Globus pallidus (tissue), 1 donor: ENCODE data around the gene P3H1.
"Not testable (repeated sequence)": the region's sequence is repeated elsewhere in the genome, so short reads cannot be mapped to it uniquely, and the experiment has no call there.

Source experiments
- DNase-seq: peaks from one replicate; pipeline ENCODE4 v3.0.0-alpha.2; 2015; ENCODE audit warnings: low spot score

Gene P3H1, protein sequence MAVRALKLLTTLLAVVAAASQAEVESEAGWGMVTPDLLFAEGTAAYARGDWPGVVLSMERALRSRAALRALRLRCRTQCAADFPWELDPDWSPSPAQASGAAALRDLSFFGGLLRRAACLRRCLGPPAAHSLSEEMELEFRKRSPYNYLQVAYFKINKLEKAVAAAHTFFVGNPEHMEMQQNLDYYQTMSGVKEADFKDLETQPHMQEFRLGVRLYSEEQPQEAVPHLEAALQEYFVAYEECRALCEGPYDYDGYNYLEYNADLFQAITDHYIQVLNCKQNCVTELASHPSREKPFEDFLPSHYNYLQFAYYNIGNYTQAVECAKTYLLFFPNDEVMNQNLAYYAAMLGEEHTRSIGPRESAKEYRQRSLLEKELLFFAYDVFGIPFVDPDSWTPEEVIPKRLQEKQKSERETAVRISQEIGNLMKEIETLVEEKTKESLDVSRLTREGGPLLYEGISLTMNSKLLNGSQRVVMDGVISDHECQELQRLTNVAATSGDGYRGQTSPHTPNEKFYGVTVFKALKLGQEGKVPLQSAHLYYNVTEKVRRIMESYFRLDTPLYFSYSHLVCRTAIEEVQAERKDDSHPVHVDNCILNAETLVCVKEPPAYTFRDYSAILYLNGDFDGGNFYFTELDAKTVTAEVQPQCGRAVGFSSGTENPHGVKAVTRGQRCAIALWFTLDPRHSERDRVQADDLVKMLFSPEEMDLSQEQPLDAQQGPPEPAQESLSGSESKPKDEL

DNA sequence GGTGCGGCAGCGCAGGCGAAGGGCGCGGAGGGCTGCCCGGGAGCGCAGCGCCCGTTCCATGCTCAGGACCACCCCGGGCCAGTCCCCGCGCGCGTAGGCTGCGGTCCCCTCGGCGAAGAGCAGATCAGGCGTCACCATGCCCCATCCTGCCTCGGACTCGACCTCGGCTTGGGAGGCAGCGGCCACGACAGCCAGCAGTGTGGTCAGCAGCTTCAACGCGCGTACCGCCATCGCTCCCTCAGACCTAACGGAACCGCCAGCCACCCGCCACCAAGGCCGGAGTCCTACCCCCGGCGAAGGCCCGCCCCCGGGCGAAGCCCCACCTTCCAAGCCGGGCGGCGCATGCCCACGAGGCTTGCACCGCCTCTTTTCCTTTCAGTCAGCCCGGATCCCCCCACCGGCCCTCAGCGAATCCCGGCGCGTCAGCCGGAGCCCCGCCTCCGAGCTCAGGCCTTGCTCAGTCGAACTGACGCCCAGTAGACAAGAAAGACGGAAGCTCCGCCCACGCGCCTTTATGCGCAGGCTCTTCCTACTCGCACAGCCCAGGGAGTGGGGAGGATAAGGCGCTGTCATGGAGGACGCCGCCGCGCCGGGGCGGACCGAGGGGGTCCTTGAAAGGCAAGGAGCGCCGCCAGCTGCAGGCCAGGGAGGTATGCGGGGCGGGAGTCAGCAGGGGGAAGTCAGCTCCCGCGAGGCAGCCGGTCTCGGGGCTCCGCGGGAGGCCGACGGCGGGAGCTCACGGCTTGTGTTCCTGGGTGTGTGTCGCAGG lies at the start of gene P3H1, which contains the start of gene C1orf50:
TSS of gene P3H1 (minus strand) at position 288 of the 769 bp plus-strand sequence. CDS start at position 231, 57 bp downstream.
TSS of gene C1orf50 (plus strand) at position 509 of the 769 bp plus-strand sequence. CDS start at position 572, 63 bp downstream.
- peak; percentile 100 for DNase-seq

DNA sequence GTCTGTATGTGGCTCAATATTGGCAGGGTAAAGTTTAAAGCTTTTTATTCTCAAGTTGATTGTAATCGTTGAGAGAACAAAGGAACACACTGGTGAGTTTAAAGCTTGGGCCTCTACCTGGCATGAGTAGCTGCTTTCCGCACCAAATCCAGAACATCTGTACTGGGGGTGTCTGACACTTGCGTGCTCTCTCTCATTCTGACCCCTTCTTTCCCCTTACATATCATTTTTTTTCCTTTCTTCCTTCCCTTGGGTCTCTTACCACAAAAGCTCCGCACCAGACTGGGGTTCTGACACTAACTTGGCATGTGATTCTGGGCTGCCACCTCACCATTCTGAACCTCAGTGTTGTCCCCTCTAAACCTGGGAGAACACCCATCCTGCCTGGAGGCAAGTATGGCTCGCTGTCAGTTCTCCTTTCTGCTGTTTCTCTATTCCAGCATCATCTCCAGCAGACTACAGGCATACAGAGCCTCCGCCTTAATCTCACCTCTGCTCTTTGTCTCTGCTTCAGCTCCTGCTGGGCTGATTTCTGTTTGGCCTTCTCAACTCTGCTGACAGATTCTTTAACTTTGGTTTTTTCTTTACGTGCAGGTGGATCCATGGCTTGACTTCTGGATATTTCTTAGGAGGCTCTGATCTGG lies 49.2 kb upstream of the P3H1 start:
- no peak for DNase-seq

DNA sequence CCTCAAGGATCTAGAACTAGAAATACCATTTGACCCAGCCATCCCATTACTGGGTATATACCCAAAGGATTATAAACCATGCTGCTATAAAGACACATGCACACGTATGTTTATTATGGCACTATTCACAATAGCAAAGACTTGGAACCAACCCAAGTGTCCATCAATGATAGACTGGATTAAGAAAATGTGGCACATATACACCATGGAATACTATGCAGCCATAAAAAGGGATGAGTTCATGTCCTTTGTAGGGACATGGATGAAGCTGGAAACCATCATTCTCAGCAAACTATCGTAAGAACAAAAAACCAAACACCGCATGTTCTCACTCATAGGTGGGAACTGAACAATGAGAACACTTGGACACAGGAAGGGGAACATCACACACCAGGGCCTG lies 48.0 kb upstream of the P3H1 start:
- DNase-seq = not testable (repeated sequence)

DNA sequence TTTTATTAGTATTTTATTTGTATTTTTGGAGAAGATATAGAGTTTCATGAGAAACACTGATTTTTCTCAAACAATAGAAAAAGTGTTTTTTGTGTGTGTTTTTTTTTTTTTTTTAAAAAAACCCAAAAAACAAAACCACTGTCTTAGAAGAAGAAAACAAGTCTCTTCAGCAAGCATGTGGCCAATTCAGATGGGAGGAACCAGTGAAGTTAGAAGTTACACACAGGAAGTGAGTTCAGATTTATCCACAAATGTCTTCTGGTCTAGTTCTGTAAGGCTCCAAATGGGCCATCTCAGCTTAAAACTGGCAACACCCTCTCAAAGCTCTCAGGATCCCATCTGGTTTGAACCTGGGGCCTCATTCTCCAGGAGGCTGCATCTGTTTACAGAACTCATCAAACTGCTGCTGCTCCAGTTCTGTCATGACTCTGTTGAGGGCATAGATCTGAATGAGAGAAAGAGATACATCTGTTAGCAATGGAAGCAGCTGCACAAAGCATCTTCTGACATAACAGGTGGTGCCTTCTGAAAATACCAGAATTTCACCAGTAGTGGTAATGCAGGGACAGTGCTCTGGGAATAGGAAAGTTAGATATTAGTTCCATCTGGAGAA lies 40.3 kb upstream of the P3H1 start:
- DNase-seq = no peak

DNA sequence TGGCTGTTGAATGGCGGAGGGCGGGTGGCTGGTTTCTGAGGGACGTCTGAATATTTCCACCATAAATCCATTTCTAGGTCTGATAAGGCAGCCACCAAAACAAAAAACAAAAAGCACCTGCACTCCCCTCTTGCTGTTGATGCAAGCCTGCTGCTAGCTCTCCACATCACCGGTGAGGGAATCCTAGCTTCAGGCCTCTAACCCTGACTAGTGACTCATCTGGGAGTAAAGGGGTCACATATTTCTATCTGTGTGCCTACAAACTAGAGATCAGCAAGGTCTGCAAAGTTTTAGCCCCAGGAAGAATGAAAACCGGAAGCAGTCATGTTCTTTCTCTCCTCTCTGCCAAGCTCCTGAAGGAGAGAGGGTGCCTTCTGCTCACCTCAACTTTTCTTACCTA lies 39.8 kb upstream of the P3H1 start:
- DNase-seq = no peak

DNA sequence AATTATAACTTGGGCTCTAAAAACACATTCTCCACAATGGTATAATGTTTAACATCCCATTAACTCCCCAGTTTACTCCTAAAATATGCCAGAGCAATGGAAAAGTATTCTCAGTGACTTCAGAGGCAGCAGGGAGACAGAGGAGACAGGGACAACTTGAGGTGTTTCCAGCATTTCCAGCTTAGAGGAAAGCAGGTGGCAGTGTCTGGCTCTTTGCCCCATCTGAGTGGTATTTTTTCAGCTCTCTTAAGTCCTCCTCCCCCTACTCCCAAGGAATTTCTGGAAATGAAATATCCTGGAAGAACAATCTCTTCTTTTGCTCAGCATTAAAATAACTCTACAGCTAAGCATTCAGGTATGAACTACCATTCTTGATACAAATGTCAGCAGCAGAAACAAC lies 39.3 kb upstream of the P3H1 start:
- DNase-seq = no peak

DNA sequence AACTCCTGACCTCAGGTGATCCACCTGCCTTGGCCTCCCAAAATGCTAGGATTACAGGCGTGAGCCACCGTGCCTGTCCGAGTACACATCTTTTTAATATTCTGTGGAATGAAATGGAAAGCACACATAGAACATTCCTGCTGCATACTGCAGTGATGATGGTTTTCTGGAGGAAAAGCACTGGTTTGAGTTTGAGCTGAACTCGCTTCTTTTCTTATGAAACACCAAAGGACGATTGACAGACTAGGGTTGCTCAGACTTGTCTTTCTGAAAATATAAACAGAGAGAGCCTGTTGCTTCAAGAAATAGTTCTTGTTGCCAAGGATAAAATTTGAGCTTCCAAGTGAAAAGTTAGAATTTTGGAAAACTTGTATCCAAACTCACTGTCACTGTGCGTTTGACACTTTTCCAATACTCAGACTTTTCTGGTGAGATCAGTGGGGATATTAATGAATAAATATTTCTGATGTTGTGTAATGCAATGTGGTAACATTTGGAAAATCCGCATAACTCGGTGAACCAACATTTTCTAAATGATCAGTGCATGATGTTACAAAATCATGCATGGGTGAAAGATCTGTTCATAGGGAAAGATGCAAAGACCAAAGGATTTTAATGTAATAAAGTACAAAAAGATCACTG lies 35.1 kb upstream of the P3H1 start:
- no peak for DNase-seq

DNA sequence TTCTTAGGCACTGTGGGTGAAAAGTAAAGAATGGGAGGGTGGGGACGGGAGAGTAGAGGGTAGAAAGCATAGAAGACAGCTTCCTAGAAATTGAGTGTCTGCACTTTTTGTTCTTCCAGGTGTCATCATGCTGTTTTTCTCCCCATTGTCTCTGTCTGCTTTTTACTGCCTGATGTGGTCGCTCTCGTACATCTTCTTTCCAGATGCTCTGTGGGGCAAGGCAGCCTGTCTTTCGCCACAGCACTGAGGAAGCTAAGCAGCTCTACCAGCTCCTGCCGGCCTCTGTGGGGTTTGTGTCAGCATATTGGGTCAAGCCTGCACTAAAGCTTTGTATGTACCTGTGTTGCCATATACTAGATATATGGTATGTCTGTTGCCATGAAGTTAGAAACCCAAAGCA lies 31.2 kb upstream of the P3H1 start:
- DNase-seq = no peak

DNA sequence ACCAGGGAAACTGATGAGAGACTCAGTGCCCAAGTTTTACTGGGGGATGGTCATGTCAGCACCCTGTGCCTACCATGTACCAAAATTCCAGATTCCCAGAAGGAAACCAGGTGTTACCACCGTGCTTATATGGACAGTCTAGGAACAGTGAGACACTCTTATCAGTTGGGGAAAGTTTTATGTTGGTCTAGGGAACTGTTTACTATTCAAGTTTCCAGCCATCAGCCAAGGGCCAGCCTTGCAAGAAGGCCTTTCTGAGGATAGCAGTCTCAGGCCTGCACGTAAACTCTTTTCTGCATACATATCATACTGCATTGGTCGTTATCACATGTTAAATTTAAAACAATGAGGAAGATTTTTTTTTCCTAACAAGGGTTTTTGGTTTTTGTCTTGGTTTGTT lies 30.6 kb upstream of the P3H1 start:
- DNase-seq = no peak

DNA sequence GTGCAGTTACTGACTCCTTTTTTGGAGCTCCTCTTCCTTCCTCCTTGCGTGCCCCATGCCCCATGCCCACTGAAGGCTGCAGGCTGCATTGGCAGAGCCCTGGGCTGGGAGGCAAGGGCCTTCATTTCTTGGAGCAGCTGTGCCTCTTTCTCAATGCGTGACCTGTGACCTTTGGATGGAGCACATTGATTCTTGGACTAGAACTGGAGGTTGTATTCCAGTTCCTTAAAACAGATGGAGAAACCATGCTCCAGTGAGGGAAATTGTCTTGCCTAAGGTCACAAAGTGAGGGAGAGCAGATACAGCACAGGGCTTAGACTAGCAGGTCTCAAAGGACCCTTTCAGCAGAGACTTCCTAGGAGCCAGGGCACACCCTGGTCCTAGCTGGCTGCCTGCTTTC lies 27.0 kb upstream of the P3H1 start:
- no peak for DNase-seq

DNA sequence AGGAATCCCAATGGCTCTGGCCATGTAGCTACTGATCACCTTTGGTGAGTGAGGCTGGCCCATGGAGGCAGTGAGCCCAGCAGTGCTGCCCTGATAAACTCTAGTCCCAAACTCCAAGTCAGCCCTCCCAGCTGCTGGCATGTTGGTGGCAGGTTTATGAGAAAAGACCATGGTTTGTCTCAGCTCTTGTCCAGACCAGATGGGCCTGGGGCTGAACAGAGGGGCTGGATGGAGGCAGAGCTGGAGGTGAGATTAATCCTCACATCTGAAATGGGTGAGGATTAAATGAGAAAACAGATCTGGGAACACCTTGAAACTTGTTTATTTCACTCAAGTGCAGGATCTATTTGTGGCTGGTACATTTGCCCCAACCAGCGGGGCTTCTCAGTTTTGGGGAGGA lies 21.2 kb upstream of the P3H1 start:
- DNase-seq = no peak

DNA sequence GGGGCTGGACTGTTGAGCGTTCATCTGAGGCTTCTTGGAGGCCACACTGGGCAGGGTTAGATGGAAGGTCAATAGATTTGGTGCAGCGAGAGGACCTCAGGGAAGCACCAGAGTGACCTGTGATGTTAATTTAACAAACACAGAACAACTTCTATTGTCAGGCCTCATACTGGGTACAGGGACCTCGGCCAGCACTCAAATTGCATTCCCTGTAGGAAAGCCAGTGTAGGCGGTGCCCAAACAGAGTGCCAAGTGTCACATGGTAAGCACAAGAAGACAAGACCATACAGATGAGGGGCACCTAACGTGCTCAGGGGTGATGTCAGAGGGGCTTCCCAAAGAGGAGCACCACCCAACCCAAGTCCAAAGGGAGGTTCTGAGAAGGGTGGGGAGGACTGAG lies 19.3 kb upstream of the P3H1 start:
- DNase-seq = no peak

DNA sequence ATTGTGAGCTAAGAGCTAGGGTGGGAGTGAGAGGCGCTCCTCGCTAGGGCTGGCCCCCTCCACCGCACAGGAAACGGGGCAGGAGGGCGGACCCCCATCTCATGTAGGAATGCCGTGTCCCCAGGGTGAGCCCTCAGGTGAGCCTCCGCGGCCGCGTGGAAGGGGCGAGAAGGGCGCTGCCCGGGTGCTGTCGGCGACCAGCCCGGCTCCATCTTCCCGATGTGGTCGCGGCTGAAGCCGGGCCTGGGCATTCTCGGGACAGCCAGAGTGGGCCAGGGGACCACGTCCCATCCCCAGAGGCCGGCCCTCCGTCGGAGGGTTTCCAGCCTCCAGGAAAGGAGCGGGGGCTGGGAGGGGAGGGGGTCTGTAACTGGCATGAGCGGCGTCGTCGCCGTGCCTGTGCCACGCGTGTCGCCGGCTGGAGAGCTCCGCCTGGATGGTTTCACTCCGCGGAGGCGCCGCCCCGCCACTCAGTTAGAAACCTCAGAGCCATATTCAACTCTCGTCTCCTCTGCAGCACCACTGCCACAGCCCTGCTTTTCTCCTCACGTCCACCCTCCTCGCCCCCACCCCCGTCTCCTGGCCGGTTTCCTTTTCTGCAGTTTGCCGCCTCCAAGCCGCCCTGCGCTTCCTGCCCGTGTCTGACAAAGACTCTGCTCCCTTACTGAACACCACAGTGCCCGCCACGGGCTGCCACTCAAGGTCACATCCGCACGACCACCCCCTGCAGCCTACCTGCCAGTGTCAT lies 18.3 kb upstream of the P3H1 start, which contains the start of gene TMEM269:
TSS of gene TMEM269 (plus strand) at position 46 of the 748 bp plus-strand sequence. CDS start 4,903 bp downstream, outside the sequence.
- DNase-seq = no peak

DNA sequence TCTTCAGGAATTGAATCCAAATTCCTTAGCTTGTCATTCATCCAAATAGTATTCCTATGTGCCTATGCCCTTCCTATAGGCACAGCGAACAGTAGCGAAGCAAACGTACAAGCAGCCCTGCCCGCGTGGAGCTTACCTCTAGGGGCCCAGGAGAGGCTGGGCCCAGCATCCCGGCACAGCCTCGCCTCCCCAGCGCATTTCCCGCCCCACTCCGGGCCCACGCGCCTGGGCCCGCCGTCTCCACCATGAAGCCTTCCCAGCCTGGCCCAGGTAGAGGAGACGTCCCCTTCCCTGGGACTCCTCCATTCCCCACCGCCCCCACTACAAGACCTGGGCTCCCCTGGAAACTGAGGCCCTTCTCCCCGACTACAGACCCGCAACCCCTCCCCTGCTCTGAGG lies 17.7 kb upstream of the P3H1 start:
- DNase-seq = no peak

DNA sequence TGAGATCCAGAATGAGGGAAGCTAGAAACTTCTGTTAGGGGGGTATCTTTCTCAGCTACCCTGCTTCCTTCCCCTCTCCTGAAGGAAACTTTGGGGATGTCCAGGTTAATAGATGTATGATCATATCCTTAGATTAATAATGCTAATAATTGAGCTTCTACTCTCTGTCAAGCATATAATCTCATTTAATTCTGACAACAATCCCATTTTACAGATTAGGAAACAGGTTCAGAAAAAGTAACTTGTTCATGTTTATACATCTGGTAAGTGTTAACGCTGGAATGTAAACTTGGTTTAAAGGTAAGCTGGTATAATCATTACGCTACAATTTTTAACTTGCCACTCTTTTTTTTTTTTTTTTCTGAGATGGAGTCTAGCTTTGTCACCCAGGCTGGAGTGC lies 16.3 kb upstream of the P3H1 start:
- no peak for DNase-seq

DNA sequence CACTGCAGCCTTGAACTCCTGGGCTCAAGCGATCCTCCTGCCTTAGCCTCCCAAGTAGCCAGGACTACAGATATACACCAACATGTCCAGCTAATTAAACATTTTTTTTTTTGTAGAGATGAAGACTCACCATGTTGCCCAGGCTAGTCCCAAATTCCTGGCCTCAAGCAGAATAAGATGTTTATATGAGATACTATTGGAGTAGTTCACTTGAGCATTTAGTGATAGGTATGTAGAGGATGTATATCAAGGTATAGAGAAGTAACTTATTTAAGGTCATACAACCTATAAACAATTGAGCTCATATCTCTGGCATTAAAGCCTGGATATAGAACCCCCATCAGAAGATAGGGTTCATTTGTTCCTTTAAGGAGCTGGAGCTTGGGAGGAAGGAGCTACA lies 13.3 kb upstream of the P3H1 start:
- no peak for DNase-seq

DNA sequence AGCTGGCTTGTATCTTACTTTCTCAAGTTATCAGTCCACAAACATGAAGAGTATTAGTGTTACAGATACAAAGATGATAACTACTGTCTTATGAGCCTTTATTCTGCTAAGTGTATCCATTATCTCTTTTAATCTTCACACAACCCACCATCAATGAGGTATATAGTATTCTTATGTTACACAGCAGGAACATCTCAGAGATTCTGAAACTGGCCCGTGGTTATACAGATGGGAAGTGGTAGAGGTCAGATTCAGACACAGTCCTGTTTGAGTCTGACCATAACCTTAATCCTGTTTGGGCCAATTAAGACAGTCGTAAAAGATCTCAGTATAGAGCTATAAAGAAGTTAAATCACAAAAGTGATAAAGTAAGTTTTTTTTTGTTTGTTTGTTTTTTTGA lies 12.9 kb upstream of the P3H1 start:
- no peak for DNase-seq

DNA sequence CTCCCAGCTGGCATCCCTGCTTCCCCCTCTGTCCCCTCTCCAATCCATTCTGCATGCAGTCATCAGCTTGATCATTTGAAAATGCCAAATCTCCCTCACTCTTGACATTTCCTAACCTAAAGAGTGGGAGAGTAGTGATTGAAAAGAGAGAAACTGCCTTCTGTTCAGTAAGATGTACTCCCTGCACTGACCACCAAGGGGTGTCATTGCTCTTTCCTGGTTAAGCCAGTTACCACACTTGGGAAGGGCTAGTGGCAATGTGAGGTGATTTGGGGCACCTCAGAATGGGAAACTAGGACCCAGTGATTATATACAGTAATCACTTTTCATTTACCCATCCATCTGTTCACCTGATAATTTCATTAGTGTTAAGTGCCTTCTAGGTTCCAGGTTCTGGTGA lies 11.0 kb upstream of the P3H1 start:
- peak; percentile 40 for DNase-seq

DNA sequence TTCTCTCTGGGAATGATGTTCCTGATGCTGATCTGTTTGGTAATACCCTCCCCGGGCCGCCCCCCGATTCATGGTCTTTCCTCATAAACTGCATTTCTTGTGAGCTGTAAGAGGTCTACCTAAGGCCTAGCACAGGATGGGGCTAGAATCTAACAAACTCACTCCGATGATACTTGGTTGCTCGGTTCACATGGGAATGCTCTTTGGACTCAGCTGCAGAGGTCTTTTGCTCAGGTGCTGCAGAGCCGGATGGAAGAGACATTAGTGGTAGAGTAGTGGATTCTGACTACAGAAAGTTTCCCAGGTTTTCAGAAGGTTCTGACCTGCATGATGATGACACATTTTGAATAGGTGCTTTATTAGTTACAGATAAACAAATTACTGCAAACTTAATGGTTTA lies 9.7 kb upstream of the P3H1 start:
- no peak for DNase-seq

DNA sequence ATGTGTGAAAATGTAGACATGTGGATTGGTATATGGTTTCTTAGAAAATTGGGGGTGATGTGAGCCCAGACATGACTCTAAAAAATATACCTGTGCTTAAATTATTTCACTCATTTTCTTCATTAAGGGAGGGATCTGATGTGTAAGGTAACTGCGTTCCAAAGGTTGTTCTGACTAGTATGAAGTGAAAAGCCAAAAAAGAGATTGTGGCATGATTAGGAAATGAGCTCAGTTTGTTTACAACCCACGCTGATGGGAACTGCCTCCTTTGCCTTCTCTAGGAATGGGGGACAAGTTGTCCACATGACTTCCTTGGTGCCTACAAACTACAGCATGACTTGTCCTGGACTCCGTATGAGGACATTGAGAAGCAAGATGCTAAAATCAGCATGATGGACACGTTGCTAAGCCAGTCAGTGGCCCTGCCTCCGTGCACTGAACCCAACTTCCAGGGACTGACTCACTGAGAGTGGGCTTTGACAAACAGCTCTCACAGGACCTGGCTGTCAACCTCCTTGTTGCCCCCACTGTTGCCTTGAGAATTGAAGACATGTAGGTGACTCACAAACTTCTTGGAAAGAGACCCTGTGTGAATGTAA lies 8.2 kb upstream of the P3H1 start:
- DNase-seq = no peak
